Stimulated activated CD8-positive, alpha-beta memory T cell treated with anti-CD3 and anti-CD28 coated beads, Interleukin-2, amount 100 ng/mL, for 48 hours (primary cell): ENCODE results near the gene DPT.

Experiments
- DNase-seq, 2 donors: peaks; one replicate each; pipeline ENCODE4 v3.0.0-alpha.2; 2020; ENCODE audit warnings: low read depth in 2 of 2

Gene DPT

DNA sequence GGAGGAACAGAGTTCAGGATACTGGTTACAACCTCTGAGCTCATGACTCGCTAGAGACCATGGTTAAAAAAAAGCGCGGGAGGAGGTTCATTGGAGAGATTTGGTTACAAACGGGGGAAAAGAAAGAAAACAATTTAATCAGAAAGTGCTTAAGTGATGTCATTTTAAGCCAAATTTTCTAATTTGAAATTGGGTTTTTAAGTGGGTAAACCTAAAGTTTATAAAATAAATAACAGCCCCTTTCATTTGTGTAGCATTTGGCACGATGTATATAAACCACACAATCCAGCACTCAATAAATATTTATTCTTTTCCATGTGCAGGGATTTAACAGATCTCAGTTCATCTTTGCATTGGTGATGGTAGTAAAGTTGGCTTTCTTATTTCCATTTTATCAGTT, 7.0 kb upstream of the DPT start:
- no peak for DNase-seq

DNA sequence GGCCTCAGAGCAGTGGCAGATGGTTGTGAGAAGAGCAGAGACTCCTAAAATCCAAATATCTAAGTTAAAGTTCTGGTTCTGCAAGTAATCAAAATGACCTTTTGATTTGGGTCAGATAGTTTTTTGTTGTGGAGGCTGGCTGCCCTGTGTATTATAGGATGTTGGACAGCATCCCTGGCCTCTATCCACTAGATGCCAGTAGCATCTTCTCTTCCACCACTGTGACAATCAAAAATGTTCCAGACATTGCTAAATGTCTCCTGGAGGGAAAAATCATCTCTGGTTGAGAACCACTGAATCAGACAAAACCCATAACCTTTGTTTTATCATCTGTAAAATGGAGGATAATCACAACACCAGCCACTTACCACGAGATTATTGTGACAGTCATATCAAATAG, 5.9 kb upstream of the DPT start:
- DNase-seq = no peak

DNA sequence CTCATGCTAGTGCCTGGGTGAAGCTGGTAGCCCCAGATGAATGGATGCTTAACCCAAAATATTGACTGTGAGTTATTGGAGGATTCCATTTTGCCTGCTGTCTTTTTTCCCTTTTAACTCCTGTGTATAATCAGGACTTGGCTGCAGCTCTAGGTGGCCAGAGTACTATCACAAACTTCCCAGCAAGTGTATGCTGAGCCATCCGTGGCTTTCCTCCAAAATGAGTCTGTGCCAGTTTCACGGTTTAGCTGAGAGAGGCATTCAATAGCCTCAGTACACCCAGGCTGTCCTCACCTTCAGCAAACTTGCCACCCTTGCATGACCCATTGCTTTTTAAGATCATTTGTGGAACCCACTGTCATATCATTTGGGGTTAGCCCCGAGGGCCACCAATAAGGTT, 5.3 kb upstream of the DPT start:
- no peak for DNase-seq

DNA sequence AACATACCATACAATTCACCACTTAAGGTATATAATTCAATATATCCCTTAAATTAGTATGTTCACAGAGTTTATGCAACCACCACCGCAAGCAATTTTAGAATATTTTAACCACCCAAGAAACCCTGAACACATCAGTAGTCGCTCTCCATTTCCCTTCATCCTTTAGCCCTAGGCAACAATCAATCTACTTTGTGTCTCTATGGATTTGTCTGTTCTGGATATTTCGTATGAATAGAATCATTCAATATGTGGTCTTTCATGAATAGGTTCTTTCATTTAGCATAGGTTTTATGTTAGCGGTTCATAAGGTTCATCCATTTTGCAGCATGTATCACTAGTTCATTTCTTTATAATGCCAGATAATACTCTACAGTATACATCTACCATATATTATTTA, 4.2 kb upstream of the DPT start:
- DNase-seq = no peak

DNA sequence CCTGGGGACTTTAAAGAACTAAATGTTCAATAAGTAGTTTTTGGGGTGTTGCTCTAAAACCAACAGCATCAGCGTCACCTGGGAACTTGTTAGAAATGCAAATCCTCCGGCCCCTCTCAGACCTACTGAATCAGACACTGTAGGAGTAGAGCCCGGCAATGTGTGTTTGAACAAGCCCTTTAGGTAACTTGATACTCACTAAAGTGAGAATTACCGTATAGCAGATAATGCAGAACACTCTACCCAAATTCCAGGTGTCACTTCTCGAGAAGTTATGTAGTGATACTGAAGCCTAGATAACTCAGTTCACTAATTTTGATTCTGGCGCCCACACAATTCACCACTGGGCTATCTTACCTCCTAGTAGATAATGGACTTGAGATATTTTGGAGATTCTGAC, 3.7 kb upstream of the DPT start:
- no peak for DNase-seq

DNA sequence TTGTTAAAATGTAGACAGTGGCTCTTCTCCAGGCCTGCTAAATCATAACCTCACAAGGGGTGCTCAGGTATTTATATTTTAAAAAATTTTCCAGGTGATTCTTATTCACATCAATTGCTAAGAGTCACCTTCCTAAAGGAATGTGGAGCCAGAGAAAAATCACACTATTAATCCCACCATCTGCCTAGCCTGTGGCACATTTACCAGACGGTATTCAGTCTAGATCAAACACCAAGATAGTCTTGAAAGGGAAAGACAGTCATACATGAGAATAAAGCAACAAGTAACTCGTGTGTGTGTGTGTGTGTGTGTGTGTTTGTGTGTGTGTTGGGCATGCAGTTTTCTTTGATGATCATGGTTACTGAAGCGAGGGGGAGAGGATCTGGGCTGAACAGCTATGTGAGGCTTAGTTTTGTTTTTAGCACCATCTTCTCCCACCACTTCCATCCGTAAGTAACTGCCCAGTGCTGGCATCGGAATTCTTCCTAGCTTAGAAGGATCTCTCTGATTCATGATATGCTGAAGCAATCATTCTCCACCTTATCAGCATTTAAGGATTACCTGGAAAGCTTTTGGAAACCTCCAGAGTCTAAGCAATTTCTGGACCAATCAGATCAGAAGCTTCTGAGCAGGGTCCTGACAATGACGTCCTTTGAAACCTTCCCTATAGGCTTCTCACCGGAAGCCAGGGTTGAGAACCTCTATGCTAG, 2.4 kb upstream of the DPT start:
- DNase-seq = no peak

DNA sequence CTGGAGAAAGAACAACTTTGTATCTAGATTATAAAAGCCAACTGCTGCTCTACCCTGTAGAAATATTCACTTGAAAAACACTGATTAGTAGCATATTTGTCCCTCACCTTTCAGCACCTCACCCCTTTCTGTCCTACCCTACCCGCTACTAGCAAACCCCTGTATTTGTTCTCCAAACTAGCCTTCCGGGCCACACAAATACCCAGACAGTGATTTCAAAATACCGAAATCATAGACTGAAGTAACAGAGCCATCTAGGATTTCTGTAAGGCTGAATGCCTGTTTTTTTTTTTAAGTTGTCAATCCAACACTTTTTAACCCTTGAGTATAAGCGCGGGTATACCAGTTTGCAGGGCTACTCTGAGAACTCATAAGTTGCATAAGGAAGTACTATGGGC, 398 bp upstream of the DPT start:
- DNase-seq = no peak

DNA sequence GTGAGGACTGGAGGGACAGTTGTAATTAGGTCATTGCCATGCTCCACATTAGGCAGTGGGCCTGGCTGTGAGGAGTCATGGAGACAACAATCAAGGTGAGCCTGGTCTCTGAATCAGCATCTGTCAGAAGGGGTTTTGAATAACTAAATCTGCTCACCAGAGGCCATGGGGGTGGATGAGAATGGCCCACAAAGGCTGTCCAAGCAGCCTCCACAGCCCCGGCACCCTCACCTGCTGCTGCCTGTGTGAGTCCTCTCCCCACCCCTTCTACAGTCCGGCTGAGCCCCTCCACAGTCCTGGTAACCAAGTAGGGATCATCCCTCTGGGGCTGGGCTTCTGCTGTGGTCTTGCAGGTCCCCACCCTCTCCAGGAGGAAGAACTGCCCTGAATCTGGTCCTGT, 2.3 kb downstream of the DPT start:
- no peak for DNase-seq

DNA sequence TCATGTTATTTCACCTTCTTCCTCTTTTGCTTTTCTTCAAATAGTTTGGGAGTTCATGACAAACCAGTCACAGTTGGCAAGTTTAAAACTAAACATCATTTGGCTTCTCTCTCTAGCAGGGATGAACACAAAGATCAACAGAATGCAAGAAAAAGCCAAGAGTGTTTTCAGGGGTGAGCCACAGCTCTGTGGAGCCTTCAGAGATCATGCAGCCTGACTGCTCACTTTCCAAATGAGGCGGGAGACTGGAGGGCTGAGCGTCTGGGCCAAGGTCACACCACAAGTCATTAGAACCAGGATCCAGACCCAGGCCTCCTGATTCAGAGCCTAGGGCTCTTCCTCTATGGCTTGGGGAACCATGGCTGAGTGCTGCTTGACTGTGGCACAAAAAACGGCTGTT, 2.7 kb downstream of the DPT start:
- DNase-seq = no peak

DNA sequence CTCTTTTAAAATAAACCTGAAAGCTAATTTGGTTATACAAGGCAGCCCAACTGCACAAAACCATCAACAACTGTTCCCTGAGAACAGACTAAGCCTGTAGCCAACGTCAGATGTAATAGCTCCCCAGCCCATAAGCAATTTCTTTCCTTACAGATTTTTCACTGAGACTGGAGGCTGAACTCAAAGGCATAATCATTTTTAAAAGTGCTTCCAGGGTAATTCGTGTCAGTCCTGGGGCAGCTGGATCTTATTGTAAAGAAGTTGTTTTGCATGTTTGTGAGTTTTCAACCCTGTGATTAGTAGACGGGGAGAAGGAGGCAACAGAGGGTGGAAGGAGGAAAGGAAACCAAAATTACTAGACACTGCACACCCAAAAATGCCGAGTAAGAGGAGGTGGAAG, 3.2 kb downstream of the DPT start:
- no peak for DNase-seq

DNA sequence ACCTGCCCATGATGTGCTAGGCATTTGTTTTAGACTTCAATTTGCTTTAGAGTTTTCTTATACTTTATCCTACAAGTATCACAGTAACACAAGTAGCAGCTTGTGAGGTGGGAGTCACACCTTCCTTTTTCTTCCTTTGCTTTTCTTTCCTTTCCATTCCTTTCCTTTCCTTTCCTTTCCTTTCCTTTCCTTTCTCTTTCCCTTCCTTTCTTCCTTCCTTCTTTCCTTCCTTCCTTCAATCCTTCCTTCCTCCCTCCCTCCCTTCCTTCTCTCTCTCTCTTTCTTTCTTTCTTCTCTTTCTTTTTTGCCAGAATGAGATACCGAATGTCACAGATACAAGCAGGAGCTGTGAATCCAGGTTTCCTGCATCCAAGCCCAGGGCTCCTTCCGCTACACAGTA, 3.9 kb downstream of the DPT start:
- no peak for DNase-seq

DNA sequence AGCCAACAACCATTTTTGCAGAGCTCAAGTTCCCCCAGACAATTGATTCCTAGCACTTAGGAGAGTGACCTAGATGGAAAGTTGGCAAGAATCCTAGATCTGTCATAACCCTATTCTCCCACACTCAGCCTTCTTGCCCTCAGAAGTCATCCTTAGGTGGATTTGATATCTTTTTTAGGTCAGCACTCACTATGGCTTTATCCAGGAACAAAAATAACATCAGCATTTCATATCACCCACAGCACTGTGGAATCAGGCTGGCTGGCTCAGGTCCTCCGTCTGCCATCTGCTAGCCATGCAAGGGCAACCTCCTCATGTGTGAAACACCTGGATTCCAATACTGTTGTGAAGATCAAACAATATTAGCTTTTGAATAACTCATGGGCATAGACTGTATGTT, 6.0 kb downstream of the DPT start:
- no peak for DNase-seq

DNA sequence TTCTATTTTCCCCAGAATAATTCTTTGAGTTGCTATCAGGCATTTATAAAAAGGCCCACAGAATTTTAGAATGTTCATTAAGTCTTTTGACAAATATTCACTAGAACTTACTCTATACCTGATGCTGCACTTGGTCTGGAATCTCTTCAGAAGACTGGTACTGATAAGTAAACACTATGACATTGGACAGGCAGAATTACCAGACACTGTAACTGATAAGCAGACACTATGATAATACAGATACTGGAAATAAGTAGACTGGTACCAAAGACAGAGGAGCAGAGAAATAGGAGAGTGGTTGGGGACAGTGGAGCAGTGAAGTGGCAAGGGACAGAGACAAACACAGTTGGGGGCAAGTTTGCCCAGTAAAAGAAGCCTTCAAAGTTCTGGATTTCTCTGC, 8.2 kb downstream of the DPT start:
- DNase-seq = no peak

DNA sequence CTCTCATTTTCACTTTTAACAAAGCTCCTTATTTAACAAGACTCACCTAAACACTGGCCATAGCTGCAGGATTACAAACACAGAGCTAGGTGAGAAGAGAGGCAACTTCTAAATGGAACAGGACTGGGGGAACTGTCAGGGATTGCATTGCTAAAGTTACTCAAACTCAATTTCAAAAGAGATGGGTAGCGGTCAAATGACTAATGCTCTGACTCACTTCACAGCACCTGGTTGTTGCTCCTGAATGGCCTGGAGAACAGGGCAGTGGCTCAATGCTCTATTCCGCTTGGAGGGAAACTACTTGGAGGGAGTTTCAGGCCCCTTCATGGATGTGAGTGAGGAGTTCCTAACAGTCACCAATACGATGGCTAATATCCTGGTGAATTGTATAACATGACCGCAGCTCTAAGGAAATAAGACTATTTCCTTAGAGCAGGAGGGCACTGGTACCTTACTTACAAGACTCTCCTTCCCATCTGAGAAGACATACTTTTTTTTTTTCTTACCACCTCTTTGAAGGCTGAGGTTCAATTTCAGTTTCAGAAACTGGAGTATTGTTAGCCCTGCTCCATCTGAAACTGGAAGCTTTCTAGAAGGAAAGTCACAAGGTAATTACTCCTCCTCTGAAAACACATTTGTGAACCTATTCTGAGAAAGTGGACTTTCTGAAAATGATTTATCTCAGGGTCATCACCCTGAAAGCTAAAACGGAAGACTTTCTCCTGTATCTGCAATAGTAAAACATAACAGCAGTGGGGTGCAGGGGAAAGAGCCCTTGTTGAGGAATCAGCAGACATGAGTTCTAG, 9.5 kb downstream of the DPT start:
- DNase-seq = no peak

DNA sequence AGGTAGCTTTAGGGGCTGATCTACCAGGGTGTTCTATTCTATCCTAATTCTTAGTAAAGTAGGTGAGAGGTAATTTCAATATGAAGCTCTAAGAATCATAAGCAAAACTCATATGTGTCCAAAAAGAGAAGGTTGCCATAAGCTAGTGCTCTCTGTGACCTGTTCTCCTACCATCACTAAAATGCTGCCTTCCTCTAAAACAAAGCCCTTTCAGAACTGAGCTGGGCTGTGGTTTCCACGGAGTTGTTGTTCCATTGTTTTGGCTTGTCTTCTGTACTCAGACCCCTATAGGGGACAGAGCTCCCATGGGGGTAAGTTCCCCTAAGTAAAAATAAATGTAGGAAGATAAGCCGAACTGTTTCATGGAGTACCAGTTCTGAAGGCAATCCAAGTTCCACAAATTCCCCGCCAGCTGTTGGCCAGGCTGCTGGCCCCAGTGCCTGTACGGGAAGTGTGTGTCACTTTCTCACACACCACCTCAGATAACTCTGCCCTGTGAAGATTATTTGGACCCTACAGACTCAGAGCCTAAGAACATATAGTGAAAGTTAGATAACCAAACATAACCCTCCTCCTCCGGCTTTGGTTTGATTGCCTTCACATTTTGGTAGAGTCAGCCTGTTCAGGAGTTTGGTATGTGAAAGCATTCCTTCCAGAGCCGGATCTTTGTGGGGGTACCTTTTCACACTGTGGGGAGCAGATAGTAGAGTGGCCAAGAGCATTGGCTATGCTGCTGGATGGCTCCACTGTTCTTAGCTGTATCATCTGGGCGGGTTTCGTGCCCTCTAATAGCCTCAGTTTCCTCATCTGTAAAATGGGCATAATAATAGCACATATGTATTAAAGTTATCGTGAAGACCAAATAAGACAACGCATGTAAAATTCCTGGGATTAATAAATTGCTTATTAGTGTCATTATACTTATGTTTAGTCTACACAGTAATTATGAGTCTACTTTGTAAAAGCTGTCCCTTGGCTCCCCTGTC, 10.8 kb downstream of the DPT start:
- no peak for DNase-seq

DNA sequence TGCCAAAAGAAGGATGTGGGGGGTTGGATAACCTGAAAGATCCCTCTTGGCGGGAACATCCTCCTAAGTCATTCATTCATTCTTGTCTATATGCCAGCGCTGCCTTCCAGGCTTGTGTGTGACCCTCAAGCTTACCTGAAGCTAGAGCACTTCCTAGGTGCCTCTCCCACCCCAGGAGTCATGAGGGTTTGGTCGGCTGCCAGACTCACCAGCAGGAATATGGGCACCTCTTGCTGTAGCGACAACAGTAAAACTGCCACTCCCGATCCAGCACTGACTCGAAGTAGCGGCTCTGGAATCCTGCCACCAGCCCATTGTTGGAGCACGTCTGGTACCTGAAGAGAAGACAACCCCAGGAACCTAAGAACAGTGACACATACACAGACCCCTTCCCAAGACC, 15.0 kb downstream of the DPT start:
- no peak for DNase-seq

DNA sequence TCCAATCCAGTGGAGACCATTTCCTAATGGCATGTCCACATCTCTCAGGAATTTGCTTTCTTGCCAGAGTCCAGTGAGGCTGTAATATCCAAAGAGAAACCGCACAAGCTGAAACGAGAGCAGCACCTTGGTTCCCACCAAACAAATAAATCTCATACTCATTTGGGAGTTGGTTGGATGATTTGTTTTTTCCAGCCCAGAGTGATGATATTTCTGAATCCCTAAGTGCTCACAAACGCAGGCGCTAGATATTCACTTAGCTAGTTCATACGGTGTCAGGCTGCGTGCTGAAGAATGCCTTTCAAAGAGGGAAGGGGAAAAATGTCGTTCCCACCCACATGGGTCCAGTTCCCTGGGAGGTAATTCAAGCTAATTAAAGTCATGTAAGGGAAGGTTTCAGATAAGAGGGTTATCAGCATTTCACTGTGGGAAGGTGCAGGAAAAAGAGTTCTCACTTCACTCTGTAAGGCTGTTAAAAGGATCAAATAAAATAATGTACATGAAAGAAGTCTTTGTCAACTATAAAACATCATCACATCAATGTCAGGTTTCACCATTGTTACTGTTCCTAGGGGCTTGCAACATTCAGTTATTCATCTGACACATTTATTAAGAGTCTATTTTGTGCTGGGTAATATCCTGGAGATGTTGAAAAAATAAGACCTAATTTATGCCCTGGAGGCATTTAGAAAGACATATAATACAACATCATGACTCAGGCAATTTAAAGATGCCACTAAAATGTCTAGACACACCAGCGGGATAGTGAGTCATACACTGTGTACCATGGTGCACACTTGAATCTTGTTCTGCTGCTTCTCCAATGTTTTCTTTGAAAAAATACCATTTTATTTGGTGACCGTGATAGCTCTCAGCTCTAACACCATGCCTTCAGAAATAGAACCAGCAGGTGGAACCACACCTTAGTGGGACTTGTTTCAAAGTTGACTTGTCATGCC, 19.3 kb downstream of the DPT start:
- DNase-seq = no peak

DNA sequence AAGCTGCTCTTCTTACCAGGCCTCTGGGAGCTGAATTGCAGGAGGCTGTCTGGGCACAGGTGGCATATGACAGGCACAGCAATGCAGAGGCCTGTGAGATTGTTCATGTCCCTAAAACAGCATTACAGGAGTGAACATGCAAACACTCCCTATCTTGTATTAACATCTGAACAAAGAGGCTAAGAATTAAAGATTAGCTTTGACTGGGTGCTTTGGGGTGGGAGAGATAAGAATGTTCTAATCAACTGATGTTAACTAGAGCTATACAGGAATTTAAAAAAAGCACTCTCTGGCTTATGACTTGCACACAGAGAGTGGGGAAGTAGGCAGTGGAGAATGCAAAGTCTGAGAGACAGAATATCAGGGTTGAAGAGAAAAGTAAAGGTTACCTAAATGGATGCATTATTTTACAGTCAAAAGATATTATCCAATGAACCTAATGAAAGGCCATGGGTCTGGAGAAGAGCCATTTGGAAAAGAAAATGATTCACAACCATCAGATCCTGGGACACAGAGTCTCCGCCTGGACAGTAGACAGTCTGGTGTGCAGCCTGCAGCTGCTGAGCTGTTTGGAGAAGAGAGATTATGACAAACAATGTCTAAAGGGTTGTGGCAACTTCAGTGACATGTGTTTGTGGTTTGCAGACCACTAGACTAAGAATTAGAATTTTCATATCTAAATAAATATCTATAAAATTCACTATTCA, 20.2 kb downstream of the DPT start:
- no peak for DNase-seq

DNA sequence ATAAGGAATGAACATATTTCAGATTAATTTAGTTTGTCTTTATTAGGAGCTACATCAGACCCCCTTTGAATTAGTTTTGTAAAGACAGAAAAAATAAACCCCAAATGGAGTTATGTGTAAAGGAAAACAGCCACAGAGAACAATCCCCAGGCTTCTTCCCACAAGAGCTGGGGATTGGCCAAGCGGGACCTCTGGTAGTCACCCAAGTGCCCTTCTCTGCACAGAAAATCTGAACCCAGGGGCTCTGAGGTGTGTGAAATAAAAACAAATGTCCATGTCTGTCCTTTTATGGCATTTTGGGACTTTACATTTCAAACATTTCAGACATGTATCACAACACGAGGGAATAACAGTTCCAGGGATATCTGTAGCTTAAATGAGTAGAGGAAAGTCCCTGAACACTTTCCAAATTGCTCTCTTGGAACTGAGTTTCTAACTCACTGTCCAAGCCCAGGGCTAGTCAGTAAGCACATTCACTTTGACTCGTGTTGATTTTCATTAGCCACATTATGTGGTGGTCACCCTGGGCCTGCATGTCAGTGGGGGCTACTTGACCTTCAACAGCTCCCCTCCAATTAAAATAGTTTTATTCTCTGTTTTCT, 22.5 kb downstream of the DPT start:
- no peak for DNase-seq

DNA sequence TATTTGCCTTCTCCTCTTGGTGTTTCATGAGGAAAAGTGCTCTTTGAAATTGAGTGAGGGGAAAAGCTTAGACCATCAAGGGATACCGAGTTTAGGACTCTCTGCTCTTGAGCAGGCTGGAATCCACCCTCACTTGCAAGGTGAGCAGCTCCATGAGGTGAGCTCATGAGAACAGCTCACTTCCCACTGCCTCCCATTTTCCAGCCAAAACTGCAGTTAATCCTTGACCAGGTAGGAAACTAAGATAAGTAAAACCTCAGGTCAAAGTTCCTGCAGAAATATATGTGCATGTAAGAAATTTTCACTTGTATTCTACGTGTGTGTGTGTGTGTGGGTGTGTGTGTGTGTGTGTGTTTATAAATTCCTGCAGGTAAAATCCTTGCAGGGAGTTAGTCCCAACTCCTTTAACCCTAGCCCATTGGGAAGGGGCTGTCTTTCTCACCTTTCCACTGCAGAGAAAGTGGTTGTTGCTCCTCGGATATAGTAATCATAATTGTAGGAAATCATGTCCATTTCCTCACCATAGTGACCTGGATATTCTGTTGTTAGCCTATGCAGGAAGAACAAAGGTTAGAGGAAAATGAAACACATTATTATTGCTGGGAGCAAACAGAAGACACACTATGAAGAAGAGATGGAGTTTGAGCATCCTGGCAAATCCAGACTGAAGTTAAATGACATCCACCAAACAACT, 28.3 kb downstream of the DPT start:
- DNase-seq = no peak
